NCI-H446 treated with DMSO at 0.1 percent for 48 hours (cell line): Measurements from ENCODE around the gene EHMT2.
A peak's percentile ranks its signal among the peaks of the same experiment; 100 is the strongest.
"Not testable (repeated sequence)": the region's sequence is repeated elsewhere in the genome, so short reads cannot be mapped to it uniquely, and the experiment has no call there.

ENCODE experiments used
- DNase-seq: peaks from one replicate; lab custom pipeline; 2025; lab: John Stamatoyannopoulos, UW

The EHMT2 gene

GRCh38 chr6:31870385-31870921 is 27.0 kb downstream of the EHMT2 start:
- DNase-seq = no peak

DNA sequence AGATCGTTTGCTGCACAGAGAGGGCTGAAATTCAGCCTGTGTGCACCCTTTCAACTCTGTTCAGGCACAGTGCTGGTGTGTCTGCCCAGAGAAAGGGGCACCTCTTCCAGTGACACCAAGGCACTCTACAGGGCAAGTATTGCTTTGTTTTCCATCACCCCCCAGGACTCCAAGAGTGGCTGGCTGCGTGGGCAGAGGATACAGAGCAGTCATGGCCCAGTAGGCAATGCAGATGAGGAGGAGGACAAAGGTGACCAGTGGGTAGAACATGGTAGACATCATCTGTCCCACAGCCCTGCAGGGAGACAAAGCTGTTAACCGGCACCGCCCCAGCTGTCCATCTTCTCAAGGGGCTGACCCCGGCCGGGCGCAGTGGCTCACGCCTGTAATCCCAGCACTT is 28.2 kb downstream of the EHMT2 start:
- no peak for DNase-seq

DNA sequence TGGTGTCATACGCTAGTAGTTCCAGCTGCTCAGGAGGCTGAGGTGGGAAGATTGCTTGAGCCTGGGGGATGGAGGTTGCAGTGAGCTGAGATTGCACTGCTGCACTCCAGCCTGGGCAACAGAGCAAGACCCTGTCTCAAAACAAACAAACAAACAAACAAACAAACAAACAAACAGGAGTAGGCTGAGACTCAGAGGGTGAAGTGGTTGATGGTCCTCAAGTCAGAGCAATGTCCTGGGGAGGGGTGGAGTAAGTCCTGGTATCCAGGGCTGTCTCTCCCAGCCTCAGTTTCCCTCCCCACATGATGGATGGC is 28.9 kb downstream of the EHMT2 start:
- not testable (repeated sequence) for DNase-seq

DNA sequence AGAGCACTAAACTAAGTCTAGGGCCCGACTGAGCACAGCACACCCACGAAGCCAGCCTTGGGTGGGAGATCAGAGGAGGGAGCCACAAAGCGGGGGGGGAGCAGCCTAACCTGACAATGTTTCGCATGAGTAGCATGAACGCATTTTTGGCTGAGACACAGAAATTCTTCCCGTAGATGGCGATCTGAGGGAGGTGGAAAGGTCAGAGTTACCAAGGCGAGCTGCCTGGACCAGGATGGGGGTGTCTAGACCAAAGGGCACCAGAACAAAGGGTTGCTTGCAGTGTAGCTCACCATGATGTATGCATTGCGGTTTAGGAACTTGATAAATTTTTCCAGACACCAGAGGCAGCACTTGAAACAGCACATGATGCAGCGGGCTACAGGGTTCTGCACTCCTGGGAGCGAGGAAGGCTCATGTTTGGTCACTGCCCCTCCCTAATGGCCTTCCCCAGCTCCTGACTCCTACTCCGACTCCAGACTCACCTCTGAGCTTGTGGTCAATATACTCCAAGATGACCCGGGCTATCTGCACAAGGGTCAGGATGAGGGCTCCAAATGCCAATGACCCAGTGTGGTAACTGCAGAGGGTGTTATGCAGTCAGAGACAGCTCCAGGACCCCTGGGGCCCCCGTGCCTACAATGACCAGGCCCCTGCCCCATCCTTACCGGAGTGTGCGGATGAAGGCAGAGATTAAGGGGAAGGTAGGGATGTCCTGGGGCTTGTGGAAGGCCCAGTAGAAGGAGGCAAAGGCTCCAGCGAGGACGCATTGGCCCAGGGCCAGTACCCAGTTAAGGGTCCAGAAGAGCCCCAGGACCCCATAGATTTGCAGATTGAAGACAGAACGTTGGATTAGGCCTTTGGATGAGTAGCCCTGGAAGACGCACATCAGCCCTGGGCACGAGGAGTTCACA is 32.0 kb downstream of the EHMT2 start:
- no peak for DNase-seq

DNA sequence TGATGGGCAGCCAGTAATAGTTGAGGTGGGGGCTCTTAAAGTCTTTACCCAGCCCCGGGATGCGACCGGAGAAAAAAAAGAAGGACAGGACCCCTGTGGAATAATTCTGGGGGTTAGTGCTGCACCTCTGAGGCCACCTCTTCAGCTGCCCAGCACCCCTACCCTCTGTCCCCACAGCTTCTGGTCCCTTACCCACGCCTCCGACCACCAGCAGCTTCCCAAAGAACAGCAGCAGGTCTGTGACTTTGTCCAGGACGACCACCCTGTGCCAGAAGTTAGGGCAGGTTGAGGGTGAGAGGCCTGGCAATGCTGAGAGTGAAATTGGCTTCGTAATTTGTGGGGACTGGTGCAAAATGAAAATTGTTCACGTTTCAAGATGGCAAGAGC is 32.7 kb downstream of the EHMT2 start:
- DNase-seq = no peak

DNA sequence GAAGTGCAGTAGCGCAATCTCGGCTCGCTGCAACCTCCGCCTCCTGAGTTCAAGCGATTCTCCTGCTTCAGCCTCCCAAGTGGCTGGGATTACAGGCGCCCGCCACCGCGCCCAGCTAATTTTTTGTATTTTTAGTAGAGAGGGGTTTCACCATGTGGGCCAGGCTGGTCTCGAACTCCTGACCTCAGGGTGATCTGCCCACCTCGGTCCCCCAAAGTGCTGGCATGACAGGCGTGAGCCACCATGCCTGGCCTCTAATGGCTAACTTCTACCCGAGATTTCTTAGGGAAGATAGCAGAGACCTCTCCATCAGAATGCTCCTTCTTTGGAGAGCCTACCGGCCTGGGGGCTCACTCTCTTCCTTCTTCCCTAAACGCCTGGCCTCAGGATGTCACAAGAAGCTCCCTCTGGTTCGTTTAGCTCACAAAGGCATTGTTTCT is 33.4 kb downstream of the EHMT2 start:
- DNase-seq = not testable (repeated sequence)

- peak; percentile 100 for DNase-seq
Measured at GRCh38 chr6:31862344-31863235, 34.9 kb downstream of the EHMT2 start, which contains the start of gene NEU1. Gene NEU1, minus strand, starts transcription at chr6:31862821. Its CDS starts 45 bp downstream, at chr6:31862776.

DNA sequence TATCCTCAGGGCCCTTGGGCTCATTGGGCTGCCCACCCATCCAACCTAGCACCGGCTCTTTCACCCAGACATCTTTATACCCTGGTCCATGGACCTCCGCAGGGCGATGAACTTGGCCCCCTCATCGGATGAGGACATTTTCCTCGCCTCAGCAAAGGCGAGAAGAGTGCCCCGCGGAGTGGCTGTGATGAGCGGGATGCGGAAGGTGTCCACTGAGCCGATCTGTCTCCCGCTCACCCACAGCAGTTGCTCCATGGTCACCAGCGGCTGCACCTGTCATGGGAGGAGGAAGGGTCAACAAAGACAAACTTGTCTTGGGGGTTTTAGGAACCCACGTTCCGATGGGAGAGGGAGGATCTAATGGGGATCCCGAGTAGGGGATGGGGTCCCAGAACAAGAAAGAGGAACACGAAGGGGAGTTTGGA is 35.6 kb downstream of the EHMT2 start:
- no peak for DNase-seq

DNA sequence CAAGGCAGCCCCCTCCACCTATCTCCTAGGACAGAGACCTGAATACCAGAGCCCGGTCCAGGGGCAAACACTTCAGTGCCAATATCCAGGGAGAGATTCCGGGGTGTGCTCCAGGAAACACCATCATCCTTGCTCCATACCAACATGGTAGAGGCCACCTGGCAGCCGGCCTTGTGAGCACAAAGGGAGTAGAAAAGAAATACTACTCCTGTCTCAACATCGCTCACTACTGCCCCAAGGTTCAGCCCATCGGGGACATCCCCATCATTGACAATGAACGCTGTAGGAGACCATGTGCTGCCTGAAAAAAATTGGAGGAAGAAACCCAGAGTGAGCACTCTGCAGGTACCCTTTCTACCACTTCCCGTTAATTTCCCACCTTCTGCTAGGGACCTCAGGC is 36.3 kb downstream of the EHMT2 start:
- DNase-seq = no peak

GRCh38 chr6:31860349-31860748 is 37.1 kb downstream of the EHMT2 start:
- no peak for DNase-seq

GRCh38 chr6:31859923-31860322 is 37.6 kb downstream of the EHMT2 start:
- DNase-seq = no peak

DNA sequence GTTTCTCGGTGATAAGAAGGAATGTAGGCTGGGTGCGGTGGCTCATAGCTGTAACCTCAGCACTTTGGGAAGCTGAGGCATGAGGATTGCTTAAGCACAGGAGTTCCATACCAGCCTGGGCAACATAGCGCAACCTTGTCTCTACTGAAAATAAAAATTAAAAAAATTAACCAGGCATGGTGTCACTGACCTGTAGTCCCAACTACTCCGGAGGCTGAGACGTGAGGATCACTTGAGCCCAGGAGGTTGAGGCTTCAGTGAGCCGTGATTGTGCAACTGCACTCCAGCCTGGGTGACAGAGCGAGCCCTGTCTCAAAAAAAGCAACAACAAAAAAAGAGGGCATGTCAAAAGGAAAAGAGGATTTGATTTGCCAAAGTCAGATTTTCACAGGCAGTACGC is 38.8 kb downstream of the EHMT2 start:
- no peak for DNase-seq

- not testable (repeated sequence) for DNase-seq
Measured at GRCh38 chr6:31857774-31858173, 39.7 kb downstream of the EHMT2 start.

DNA sequence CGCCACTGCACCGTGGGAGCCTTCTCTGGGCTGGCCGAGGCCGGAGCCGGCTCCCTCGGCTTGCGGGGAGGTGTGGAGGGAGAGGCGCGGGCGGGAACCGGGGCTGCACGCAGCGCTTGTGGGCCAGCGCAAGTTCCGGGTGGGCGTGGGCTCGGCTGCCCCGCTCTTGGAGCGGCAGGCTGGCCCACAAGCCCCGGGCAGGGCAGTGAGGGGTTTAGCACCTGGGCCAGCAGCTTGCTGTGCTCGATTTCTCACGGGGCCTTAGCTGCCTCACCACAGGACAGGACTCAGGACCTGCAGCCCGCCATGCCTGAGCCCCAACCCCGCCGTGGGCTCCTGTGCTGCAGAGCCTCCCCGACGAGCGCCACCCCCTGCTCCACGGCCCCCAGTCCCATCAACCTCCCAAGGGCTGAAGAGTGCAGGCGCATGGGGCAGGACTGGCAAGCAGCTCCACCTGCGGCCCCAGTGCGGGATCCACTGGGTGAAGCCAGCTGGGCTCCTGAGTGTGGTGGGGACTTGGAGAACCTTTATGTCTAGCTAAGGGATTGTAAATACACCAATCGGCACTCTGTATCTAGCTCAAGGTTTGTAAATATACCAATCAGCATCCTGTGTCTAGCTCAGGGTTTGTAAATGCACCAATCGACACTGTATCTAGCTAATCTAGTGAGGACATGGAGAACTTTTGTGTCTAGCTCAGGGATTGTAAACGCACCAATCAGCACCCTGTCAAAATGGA is 45.3 kb downstream of the EHMT2 start:
- not testable (repeated sequence) for DNase-seq

DNA sequence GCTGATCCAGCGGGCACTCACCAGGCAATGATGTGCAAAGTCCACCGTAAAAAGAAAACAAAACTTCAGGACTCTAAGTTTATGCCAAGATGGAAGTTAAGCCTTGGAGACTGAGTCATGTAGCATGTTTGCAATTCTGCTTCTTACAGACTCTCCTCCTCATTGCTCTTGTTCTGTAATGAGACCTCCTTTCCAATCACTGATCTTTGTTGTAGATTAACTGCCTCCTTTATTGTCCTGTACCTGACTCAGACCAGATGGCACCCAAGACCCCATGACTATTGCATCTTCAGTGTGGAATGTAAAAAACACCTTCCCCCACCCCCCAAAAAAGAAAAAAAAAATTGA is 46.0 kb downstream of the EHMT2 start:
- no peak for DNase-seq

DNA sequence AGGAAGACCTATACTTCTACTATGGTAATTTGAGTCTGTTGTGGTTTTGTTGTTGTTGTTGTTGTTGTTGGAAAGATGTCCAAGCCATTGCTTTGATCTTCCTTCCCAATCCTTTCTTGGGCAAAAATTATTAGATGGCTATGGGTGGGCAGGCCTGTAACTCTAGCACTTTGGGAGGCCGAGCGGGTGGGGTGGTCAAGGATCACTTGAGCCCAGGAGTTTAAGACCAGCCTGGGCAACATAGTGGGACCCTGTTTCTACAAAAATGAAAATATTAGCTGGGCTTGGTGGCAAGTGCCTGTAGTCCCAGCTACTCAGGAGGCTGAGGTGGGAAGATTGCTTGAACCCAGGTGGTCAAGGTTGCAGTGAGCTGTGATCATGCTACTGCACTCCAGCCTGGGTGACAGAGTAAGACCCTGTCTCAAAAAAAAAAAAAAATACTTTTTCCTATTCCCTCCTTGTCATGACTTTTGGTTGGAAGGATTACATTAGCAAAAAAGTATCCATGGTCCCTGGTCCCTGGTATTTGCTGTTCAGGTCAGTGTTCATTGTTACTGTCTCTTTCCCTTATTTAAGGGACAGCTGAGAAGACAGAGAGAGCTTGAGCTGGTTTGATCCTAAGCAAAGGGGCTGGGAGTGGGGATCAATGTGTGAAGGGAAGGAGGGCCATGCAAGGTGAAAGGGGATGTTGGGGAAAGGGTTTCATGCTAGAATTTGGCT is 46.6 kb downstream of the EHMT2 start:
- no peak for DNase-seq

DNA sequence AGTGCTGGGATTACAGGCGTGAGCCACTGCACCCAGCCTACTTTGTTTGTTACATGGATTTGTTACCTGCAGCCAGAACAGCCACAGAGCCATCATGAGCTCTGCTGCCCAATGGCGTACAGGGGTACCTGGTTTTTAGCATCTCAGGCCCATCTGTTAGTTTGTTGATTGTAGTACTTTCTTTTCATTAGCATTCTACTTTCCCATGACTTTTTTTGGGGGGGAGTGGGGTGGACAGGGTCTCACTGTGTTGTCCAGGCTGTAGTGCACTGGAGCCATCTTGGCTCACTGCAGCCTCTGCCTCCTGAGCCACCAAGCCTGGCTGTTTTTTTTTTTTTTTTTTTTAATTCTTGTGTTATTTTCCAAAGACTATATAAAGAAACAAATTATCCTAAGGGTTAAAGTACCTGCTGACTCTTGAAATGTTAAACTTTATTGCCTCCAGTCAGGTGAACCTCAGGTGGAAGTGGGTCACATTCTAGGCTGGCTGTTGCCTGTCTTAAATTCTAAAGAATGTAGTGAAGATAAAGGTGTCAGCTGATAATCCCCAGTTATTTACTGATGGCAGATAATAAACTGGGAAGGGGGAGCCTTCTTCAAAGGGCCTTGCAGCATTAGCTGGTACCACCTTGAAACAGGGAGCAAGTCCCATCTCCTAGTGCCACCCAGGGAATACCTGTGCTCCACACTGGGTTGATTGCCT is 50.1 kb downstream of the EHMT2 start:
- DNase-seq = no peak

DNA sequence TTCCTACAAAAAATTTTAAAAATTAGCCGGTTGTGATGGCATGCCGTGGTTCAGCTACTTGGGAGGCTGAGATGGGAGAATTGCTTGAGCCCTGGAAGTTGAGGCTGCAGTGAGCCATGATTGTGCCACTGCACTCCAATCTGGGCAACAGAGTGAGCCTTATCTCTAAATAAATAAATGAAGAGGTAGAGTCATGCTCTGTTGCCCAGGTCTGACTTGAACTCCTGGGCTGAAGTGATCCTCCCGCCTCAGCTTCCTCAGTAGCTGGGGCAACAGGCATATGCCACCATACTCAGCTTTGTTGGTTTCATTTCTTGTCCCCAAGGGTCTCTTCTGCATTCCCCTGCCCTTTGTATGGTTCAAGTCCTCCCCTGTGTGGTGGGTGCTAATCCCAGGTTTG is 53.0 kb downstream of the EHMT2 start:
- DNase-seq = no peak

DNA sequence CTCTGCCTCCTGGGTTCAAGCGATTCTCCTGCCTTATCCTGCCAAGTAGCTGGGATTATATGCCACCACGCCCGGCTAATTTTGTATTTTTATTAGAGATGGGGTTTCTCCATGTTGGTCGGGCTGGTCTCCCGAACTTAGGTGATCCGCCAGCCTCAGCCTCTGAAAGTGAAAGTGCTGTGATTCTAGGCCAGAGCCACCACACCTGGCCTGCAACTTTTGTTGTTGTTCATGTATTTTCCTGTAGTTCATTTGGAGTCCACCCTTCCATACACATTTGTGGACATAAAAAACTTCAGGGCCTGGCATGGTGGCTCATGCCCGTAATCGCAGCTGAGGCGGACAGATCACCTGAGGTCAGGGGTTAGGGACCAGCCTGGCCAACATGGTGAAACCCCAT is 55.4 kb downstream of the EHMT2 start:
- no peak for DNase-seq

DNA sequence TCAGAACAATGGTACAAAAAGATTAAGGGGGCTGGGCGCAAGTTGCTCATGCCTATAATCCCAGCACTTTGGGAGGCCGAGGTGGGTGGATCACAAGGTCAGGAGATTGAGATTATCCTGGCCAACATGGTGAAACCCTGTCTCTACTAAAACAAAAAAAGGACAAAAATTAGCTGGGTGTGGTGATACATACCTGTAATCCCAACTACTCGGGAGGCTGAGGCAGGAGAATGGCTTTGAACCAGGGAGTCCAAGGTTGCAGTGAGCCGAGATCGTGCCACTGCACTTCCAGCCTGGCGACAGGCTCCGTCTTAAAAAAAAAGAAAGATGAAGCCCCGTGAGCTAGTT is 57.7 kb downstream of the EHMT2 start:
- DNase-seq = not testable (repeated sequence)

GRCh38 chr6:31838968-31839367 is 58.5 kb downstream of the EHMT2 start:
- DNase-seq = no peak
